Dermis microvascular lymphatic vessel endothelial cell (primary cell): ENCODE results near the gene FIGNL2. TPM values are rescaled to one million over a fixed set of nuclear protein-coding genes. Genes with fewer than 3 reads are reported as not detected.
"Not testable (repeated sequence)": the region's sequence is repeated elsewhere in the genome, so short reads cannot be mapped to it uniquely, and the experiment has no call there.

Experiments
- DNase-seq, 2 donors: peaks; one replicate each; pipeline versions ENCODE4 v3.0.0 to v3.0.0-alpha.2; 2010; ENCODE audit warnings: low read depth in 2 of 2
- total RNA-seq: library from RNA; depleted of rRNA; stranded (reverse); fragments of >200 nt; gene quantifications from 2 replicates; pipeline ENCODE4 v1.2.1, GENCODE V29; 2014

FIGNL2 gene
- total RNA-seq, 1 donor from 2014 or later, result 0.39 TPM

DNA sequence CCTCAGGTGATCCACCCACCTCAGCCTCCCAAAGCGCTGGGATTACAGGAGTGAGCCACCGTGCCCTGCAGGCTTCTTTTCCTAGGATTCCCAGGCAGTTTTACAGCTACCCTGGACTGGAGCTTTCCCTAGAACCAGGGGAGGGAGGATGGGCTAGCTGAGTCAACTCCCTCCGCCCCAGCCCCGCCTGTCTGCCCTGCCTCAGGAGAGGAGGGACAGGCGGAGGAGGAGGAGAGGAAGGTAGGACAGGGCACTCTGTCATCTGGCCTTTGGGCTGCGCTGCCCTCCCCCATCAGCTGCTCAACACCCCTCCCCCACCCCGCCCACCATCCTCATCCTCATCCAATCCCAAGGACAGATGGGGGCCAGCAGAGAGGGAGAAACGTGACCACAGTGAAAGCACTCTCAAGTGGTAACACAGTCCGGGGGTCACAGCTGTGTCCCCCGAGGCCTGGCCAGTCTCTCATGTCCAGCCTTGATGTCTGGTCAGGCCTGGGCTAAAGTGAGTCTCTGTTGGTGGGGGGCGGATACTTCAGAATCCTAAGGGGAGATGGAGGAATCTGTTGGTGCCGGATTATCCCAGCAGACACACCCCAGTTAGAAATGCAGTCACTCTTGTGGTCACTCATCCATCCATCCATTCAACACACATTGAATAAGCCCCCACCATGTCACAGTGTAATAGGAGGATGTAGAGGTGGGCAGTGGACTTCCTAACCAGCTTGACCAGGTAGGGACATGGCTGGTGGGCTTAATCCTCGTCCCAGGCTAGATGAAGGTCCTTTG, 12.3 kb downstream of the FIGNL2 start:
- DNase-seq, result no peak

GRCh38 chr12:51834411-51834810, 14.1 kb downstream of the FIGNL2 start:
- no peak for DNase-seq

DNA sequence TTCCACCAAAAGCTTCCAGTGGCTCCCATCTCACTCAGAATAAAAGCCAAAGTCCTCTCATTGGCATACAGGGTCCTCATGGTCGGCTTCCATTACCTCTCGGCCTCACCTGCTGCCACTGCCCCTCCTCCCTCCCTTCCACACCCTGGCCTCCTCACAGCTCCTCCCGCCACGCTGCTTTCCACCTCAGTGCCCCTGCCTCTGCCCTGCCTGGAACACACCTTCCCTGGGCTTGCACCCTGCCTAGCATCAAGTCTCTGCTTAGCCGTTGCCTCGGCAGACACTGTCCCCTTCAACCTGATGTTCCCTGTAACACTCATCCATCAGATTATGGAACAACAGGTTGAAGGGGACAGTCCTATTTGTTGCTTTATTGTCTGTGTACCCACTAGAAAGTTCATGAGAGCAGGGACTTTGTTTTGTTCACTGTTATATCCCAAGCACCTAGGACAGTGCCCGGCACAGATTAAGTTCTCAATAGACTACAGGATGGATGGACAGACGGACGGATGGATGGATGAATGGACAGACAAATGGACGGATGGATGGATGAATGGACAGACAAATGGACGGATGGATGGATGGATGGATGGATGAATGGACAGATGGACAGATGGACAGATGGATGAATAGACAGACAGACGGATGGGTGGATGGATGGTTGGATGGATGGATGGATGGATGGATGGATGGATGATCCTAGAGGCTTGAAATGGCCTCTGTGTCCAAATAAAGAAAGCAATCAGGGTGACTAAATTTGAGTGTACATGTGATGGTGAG, 14.9 kb downstream of the FIGNL2 start:
- DNase-seq, result no peak

DNA sequence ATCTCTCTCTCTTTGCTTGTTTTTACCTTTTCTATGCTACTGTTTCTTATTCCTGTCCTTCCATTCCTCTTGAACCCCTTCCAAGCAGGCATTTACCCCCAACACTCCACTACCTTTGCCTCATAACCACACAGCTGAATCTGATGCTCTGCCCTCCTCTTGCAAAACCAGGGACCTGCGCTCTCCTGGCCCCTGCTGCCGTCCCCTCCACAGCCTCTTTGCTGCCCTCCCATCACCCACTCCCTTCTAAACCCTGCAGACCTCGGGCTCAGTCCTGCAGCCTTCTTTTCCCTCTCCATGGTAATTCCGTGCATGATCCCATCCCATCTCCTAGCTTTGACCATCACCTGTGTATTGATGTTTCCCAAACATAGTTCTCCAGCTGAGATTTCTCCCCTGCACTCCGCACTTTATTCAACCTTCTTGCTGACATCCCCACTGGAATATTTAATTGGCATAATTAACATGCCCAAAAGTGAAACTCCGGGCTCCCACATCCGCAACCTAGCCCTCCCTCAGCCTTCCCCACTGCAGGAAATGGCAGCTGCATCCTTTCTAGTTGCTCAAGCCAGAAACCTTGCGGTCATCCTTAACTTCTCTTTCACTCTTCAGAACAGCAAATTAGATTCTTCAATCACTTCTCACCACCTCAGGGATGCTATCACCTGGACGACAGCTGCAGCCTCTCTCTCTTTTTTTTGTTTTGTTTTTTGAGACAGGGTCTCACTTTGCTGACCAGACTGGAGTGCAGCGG, 16.0 kb downstream of the FIGNL2 start:
- DNase-seq, result peak in 1 of 2 donors; percentile 19

DNA sequence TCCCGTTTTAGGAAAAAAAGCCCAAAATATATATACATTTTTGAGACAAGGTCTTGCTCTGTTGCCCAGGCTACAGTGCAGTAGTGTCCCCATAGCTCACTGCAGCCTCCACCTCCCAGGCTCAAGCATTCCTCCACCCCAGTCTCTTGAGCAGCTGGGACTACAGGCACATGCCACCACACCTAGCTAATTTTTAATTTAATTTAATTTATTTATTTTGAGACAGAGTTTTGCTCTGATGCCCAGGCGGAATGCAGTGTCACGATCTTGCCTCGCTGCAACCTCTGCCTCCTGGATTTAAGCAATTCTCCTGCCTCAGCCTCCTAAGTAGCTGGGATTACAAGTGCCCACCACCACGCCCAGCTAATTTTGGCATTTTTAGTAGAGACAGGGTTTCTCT, 16.7 kb downstream of the FIGNL2 start:
- not testable (repeated sequence) for DNase-seq

DNA sequence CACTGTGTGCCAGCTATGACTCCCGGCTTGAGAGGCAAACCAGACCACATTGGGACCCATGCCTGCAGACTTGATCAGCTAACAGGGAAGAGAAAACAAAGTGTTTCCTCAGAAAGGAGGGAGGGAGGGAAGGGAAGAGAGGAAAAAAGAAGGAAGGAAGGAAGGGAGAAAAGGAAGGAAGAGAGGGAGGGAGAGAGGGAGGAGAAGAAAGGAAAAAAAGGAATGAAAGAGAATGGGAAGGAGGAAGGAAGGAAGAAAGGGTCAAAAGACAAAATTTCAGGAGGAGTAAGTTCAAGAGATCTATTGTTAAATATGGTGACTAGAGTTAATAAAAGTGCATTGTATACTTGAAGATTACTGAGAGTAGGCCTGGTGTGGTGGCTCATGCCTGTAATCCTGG, 18.9 kb downstream of the FIGNL2 start:
- DNase-seq, result no peak

GRCh38 chr12:51829011-51829481, 19.5 kb downstream of the FIGNL2 start:
- DNase-seq, result no peak

GRCh38 chr12:51827925-51828818, 20.3 kb downstream of the FIGNL2 start:
- peak in 1 of 2 donors; percentile 39 for DNase-seq

DNA sequence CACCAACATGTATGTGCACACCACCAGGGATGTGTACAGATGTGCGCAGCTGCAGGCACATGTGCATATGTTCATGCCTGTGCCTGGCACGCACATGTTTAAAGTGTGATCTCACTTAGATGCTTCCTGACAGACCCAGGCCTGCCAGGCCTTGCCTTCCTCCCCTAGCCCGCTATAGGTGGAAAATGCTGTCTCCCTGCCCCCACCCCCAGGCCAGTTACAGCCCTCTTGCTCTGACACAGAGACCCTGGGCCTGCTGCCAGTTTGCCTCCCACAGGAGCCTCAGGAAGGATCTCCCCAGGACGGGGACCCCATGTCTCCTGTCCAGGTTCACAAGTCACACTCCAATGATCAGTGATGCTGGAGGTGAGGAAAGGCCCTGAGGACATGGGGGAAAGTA, 21.6 kb downstream of the FIGNL2 start:
- DNase-seq, result no peak

- DNase-seq, result no peak
These were observed 23.3 kb downstream of the FIGNL2 start for GRCh38 chr12:51825216-51825615.

- peak; percentile 34 to 74 for DNase-seq
These were observed 24.5 kb downstream of the FIGNL2 start for GRCh38 chr12:51823875-51824565.

GRCh38 chr12:51822956-51823355, 25.6 kb downstream of the FIGNL2 start:
- DNase-seq, result no peak

DNA sequence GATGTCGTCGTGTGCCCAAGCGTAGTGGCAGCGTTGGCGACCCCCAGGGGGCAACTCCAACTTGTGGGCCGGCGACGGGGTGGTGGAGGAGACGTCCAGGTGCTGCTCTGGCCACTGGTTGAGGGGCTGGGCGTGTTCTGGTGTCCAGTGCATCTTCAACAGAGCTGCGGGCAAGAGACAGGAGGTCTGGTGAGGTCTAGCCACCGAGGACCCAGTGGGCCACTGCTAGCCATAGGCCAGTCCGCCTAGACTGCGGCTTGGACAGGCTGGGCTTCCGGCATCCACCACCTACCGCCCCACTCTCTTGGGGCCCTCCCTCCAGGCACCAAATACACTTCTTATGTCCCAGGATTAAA, 26.3 kb downstream of the FIGNL2 start:
- no peak for DNase-seq

DNA sequence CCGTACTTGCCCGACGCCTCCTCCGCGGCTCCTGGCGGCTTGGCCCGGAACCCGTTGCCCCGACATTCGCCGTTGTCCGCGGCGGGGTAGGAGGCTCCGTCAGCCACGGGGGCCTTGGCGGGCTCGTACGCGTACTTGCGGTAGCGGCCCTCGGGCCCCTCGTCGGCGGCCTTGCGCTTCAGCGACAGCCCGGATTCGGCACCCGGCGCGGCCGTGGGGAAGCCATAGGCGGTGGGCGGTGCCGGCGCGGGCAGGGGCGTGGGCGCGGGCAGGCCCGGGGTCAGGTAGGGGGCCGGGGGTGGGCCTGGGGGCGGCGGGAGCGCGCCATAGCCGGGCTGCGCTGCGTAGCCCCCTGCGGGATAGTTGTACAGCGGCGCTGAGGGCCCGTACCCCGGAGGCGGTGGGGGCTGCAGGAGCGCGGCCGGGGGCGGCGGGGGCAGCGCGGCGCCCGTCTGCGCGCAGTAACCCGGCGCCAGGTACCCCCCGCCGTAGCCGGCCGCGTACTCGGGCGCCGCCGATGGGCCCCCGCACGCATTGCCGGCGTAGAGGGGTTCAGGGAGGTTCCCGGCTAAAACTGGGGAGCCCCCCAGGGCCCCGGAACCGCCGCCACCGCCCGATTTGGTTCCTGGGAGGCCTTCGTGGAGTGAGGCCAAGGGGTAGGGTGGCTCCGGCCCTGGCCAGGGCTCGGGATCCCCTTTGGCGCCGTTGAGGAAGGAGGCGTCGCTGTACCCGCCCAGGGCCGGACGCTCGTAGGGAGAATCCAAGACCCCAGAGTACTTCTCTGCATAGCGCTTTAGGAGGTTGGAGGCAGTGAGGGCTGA, 26.9 kb downstream of the FIGNL2 start:
- no peak for DNase-seq

DNA sequence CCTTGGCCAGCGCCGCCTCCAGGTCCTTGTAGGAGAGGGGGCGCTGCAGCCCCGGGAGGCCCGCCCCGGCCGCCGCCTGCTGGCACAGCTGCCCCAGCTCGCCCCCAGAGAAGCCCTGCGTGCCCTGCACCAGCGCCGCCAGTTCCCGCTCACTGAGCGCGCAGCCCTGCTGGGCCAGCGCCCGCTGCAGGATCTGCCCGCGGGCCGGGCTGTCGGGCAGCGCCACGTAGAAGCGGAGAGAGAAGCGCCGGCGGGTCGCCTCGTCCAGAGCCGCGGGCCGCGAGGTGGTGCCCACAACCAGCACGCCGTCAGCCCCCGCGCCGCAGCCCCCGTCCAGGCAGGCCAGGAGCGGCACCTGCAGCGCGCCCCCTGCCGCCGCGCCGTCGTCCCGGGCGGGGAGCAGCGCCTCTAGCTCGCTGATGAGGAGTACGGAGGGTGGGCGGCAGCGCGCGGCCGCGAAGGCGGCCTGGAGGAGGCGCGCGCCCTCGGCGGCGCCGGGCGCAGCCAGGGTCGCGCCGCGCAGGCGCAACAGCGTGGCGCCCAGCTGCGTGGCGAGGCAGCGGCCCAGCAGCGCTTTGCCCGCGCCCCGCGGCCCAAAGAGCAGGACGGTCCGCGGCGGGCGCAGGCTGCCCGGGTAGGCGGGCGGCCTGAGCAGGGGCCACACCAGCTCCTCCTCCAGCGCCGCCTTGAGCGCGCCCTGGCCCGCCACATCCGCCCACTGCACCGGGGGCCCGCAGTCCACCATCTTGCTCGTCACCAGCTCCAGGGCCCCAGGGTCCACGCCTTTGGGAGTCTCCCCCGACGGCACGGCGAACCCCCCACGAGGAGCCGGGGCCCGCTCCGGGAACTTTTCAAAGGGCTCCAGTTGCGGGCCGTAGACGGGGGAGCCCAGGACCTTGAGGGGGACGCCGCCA, 27.7 kb downstream of the FIGNL2 start:
- DNase-seq, result no peak

- DNase-seq, result no peak
These were observed 28.6 kb downstream of the FIGNL2 start for GRCh38 chr12:51819736-51820525.

- DNase-seq, result no peak
These were observed 29.8 kb downstream of the FIGNL2 start for GRCh38 chr12:51818566-51819300.
